Kidney epithelial cell (primary cell): ENCODE data around the gene SLC25A33. TPM values are rescaled to one million over a fixed set of nuclear protein-coding genes. Genes with fewer than 3 reads are reported as not detected.

Experiments used
- DNase-seq: peaks from one replicate; pipeline ENCODE4 v3.0.0-alpha.2; 2010; ENCODE audit warnings: low read depth
- H3K27me3 ChIP-seq: 2 replicates; pipeline ENCODE4 v1.6.0; 2011; ENCODE audit warnings: low read length; ENCODE audit not compliant: control insufficient read depth, insufficient read depth
- H3K36me3 ChIP-seq: 2 replicates; pipeline ENCODE4 v1.5.1; 2011; ENCODE audit warnings: low read length; ENCODE audit not compliant: control insufficient read depth, insufficient read depth
- H3K4me3 ChIP-seq: 2 replicates; pipeline ENCODE4 v1.5.1; 2011; ENCODE audit warnings: low read depth, mild to moderate bottlenecking, control low read depth, low read length
- total RNA-seq: library from RNA; depleted of rRNA; stranded (reverse); fragments of >200 nt; gene quantifications from 2 replicates; pipeline ENCODE4 v1.2.3, GENCODE V29; 2015
- TF ChIP-seq, protein P1 (sequence below): IDR thresholded peaks from 2 replicates; pipeline ENCODE4 v1.5.1; 2011; ENCODE audit warnings: mild to moderate bottlenecking, moderate library complexity, low read length, control low read depth, inconsistent platforms; ENCODE audit not compliant: insufficient read depth, poor library complexity, severe bottlenecking

The SLC25A33 gene
- total RNA-seq, 1 donor from 2014 or later: 12.0 TPM

DNA sequence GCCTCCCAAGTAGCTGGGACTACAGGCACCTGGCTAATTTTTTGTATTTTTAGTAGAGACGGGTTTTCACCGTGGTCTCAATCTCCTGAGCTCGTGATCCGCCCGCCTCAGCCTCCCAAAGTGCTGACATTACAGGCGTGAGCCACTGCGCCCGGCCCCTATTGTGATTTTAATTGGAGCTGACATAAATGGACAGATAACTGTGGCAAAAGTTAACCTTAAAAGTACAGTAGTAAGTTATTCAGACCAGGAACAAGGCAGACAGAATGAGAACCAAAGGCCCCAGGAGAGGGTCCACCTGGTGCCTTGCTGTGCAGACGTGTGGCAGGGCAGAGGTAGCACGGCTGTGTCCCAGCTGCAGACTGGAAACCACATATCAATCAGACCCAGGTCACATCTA, 60.5 kb downstream of the SLC25A33 start:
- TF ChIP-seq, protein P1, sequence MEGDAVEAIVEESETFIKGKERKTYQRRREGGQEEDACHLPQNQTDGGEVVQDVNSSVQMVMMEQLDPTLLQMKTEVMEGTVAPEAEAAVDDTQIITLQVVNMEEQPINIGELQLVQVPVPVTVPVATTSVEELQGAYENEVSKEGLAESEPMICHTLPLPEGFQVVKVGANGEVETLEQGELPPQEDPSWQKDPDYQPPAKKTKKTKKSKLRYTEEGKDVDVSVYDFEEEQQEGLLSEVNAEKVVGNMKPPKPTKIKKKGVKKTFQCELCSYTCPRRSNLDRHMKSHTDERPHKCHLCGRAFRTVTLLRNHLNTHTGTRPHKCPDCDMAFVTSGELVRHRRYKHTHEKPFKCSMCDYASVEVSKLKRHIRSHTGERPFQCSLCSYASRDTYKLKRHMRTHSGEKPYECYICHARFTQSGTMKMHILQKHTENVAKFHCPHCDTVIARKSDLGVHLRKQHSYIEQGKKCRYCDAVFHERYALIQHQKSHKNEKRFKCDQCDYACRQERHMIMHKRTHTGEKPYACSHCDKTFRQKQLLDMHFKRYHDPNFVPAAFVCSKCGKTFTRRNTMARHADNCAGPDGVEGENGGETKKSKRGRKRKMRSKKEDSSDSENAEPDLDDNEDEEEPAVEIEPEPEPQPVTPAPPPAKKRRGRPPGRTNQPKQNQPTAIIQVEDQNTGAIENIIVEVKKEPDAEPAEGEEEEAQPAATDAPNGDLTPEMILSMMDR: no peak
- no peaks in the 10 kb centered on the region for H3K27me3 ChIP-seq
- H3K4me3 ChIP-seq: no peak overlapping the region
- H3K36me3 ChIP-seq: no peaks in the 10 kb centered on the region
- DNase-seq: no peak

DNA sequence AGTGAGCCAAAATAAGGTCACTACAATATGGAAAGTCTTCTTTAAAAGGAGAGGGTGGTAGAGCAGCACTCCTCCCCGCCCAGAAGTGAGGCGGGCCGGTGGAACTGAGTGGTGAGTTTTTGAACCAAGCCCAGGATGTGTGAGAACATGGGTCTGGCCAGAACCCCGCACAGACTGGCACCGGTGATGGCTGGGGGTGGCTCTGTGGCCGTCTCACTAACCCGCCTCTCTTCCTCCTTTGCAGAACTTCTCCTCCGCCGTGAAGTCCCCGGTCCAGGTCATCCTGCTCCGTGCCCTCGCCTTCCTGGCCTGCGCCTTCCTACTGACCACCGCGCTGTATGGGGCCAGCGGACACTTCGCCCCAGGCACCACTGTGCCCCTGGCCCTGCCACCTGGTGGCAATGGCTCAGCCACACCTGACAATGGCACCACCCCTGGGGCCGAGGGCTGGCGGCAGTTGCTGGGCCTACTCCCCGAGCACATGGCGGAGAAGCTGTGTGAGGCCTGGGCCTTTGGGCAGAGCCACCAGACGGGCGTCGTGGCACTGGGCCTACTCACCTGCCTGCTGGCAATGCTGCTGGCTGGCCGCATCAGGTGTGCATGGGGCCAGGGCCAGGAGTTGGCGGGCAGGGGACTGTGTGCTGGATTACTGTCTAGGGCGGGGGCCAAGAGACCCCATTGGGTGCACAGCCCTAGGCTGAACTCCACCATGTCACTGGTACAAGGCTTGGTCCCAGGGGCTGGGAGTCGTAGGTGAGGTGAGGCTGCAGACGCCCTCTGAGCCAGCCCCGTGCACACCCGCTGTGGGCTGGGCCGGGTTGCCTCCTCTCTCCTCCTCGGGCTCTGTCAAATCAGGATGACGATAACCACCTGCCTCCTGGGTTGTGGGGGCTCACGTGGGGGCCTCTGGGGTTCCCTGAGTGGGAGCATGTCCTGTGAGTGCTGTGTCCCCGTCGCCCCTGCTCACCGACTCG, 61.9 kb downstream of the SLC25A33 start:
- no peaks in the 10 kb centered on the region for H3K27me3 ChIP-seq
- no peak for DNase-seq
- no peaks in the 10 kb centered on the region for H3K36me3 ChIP-seq
- H3K4me3 ChIP-seq: no peak overlapping the region
- TF ChIP-seq, protein P1: no peak

DNA sequence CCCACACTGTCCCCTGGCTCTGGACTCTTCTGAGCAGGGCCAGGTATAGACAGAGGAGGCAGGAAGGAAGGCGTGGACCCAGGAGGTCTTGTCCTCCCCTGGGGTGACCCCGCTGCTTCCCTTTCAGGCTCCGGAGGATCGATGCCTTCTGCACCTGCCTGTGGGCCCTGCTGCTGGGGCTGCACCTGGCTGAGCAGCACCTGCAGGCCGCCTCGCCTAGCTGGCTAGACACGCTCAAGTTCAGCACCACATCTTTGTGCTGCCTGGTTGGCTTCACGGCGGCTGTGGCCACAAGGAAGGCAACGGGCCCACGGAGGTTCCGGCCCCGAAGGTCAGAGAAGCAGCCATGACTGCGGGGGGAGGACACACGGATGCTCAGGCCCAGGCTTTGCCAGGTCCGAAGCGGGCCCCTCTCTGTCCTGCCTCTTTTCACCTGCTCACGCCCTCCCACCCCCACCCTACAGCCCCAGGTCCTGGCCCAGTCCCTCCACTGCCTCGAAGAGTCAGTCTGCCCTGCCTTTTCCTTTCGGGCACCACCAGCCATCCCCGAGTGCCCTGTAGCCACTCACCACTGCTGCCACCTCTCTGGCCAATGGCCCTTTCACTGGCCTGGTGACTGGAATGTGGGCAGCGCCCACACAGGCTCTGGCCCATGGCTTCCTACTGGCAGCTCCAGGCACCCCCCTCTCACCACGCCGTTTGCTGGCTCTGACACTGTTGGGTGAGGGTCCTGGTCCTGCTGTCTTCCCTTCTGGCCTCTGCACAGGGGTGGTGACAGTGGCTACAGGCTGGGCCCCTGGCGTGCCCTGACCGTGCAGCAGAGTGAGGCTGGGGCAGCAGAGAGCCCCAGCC, 62.9 kb downstream of the SLC25A33 start:
- H3K27me3 ChIP-seq: no peaks in the 10 kb centered on the region
- TF ChIP-seq, protein P1: no peak
- no peaks in the 10 kb centered on the region for H3K36me3 ChIP-seq
- DNase-seq: no peak
- H3K4me3 ChIP-seq: no peak overlapping the region

DNA sequence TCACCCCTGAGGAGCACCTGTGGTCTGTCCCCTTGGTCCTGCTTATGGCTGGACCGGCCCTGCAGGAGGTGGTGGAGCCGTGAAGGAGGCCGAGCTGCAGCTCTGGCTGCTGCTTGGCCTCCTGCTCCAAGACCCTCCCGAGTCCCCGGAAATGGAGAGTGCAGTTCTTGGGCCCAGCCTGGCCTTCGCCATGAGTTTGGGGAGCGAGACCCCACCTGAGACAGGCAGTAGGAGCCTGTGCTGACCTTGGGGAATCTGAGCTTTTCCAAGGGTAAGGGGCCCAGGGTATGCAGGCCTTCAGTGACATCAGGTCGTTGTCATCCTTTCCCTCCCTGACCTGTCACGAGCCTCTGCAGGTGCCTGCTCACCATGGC, 63.5 kb downstream of the SLC25A33 start:
- Histone ChIP-seq H3K4me3 (no peak overlapping the region), H3K27me3 (no peaks in the 10 kb centered on the region), H3K36me3 (no peaks in the 10 kb centered on the region)
- TF ChIP-seq, protein P1: no peak
- no peak for DNase-seq

DNA sequence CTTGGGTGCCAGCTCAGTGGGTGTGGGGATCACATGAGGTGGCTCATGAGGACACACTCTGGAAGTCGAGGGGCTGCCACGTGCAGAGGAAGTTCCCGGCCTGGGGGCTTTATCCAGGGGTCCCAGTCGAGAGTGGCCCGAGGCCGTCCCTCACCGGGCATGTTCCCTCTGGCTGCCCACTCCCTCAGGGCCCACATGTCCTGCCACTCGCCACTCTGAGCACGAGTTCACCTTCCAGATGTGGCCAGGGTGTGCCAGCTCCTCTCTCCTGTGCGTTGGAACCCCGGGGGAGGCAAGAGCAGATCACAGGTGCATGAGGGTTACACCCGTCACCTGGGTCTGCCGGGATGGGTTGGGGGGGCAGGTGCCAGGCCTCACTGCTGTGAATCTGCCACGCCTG, 64.0 kb downstream of the SLC25A33 start:
- no peak for DNase-seq
- Histone ChIP-seq H3K4me3 (no peak overlapping the region), H3K36me3 (no peaks in the 10 kb centered on the region), H3K27me3 (no peaks in the 10 kb centered on the region)
- TF ChIP-seq, protein P1: no peak
